ENCODE measurements around the gene C1orf167.

The C1orf167 gene

DNA sequence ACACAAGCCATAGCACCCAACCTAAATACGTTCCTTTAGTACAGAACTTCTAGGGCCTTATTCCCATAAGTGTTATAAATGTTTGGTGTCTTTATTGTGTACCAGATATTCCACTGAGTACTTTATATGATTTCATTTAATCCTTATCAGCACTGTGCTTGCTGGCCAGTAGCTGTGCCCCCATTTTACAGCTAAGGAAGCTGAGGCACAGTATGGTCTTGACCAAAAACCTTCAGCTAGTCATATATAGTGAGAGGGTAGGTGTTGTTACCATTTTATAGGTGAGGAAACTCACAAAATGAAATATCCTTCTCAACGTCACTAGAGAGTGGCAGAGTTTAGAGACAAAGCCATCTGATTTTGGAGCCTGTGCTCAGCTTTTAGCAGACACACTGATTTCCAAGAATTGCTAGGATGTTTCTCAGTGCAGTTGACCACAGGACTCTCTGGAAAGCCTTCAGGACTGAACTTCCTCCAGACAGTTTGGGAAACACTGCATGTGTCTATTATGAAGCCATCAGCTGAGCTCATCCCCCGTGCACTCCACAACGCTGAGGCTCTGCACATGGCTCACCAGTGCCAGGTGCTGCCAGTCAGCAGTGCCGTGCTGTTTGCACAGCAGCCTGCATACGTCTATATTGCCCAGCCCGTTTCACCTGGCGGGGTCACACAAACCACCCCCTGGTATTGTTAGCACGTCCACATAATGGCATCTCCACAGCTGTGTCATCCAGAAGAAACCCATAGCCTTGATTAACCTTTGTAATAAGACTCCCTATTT, 70.1 kb downstream of the C1orf167 start:
- TF ChIP-seq ZFP30 (CRISPR knock-in tag; IDR thresholded peaks at IDR 0.05) (no peak), SNAI2 (CRISPR knock-in tag; IDR thresholded peaks at IDR 0.05) (no peak), CSDC2 (CRISPR knock-in tag; IDR thresholded peaks at IDR 0.05) (no peak), ESRRG (CRISPR knock-in tag; IDR thresholded peaks at IDR 0.05) (no peak), TOX (CRISPR knock-in tag; IDR thresholded peaks at IDR 0.05; ENCODE audit: borderline replicate concordance) (no peak), RARB (CRISPR knock-in tag; IDR thresholded peaks at IDR 0.05) (no peak), ARNTL (CRISPR knock-in tag; IDR thresholded peaks at IDR 0.05; ENCODE audit: borderline replicate concordance, low read depth) (no peak)
- TF ChIP-seq, protein P1, sequence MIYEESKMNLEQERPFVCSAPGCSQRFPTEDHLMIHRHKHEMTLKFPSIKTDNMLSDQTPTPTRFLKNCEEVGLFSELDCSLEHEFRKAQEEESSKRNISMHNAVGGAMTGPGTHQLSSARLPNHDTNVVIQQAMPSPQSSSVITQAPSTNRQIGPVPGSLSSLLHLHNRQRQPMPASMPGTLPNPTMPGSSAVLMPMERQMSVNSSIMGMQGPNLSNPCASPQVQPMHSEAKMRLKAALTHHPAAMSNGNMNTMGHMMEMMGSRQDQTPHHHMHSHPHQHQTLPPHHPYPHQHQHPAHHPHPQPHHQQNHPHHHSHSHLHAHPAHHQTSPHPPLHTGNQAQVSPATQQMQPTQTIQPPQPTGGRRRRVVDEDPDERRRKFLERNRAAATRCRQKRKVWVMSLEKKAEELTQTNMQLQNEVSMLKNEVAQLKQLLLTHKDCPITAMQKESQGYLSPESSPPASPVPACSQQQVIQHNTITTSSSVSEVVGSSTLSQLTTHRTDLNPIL (CRISPR knock-in tag; IDR thresholded peaks at IDR 0.05; ENCODE audit: low read depth), result no peak
- TF ChIP-seq, protein P2, sequence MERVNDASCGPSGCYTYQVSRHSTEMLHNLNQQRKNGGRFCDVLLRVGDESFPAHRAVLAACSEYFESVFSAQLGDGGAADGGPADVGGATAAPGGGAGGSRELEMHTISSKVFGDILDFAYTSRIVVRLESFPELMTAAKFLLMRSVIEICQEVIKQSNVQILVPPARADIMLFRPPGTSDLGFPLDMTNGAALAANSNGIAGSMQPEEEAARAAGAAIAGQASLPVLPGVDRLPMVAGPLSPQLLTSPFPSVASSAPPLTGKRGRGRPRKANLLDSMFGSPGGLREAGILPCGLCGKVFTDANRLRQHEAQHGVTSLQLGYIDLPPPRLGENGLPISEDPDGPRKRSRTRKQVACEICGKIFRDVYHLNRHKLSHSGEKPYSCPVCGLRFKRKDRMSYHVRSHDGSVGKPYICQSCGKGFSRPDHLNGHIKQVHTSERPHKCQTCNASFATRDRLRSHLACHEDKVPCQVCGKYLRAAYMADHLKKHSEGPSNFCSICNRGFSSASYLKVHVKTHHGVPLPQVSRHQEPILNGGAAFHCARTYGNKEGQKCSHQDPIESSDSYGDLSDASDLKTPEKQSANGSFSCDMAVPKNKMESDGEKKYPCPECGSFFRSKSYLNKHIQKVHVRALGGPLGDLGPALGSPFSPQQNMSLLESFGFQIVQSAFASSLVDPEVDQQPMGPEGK (CRISPR knock-in tag; IDR thresholded peaks at IDR 0.05; ENCODE audit: borderline replicate concordance), result no peak

DNA sequence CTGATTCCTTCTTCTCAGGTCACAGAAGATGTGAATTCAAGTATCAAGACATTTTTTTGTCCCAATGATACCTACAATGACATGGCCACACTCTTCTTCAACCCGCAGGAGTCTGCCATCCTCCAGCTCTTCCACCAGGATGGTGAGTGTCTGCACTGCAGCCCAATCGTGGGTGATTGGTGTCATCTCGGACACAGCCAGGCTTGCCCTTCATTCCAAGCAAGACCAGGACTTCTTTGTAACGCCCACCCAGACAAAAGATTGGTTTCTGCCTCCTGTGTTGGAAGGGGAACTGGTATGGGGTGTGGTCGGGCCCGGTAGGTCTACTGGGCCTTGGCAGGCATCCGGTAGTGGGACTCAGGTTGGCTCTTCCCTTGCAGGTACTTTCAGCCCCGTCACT, 71.5 kb downstream of the C1orf167 start:
- no peak for ATAC-seq
- TF ChIP-seq ESRRG (CRISPR knock-in tag; IDR thresholded peaks at IDR 0.05) (no peak), CSDC2 (CRISPR knock-in tag; IDR thresholded peaks at IDR 0.05) (no peak), GLIS3 (CRISPR knock-in tag; IDR thresholded peaks at IDR 0.05) (no peak), ZNF70 (CRISPR knock-in tag; IDR thresholded peaks at IDR 0.05) (no peak), TOX (CRISPR knock-in tag; IDR thresholded peaks at IDR 0.05; ENCODE audit: borderline replicate concordance) (no peak), ZFP30 (CRISPR knock-in tag; IDR thresholded peaks at IDR 0.05) (no peak), TCF4 (CRISPR knock-in tag; IDR thresholded peaks at IDR 0.05; ENCODE audit: borderline replicate concordance) (no peak), OSR1 (CRISPR knock-in tag; IDR thresholded peaks at IDR 0.05) (no peak), PPARA (CRISPR knock-in tag; IDR thresholded peaks at IDR 0.05; ENCODE audit: borderline replicate concordance) (no peak), ZFP3 (CRISPR knock-in tag; IDR thresholded peaks at IDR 0.05) (no peak), ISL1 (CRISPR knock-in tag; IDR thresholded peaks at IDR 0.05) (no peak)
- TF ChIP-seq, protein P3, sequence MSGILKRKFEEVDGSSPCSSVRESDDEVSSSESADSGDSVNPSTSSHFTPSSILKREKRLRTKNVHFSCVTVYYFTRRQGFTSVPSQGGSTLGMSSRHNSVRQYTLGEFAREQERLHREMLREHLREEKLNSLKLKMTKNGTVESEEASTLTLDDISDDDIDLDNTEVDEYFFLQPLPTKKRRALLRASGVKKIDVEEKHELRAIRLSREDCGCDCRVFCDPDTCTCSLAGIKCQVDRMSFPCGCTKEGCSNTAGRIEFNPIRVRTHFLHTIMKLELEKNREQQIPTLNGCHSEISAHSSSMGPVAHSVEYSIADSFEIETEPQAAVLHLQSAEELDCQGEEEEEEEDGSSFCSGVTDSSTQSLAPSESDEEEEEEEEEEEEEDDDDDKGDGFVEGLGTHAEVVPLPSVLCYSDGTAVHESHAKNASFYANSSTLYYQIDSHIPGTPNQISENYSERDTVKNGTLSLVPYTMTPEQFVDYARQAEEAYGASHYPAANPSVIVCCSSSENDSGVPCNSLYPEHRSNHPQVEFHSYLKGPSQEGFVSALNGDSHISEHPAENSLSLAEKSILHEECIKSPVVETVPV (CRISPR knock-in tag; IDR thresholded peaks at IDR 0.05), result no peak
- TF ChIP-seq, protein P2 (CRISPR knock-in tag; IDR thresholded peaks at IDR 0.05; ENCODE audit: borderline replicate concordance), result no peak

More for the DNA sequence above, 70.1 kb downstream of the C1orf167 start:
- ATAC-seq, result no peak

DNA sequence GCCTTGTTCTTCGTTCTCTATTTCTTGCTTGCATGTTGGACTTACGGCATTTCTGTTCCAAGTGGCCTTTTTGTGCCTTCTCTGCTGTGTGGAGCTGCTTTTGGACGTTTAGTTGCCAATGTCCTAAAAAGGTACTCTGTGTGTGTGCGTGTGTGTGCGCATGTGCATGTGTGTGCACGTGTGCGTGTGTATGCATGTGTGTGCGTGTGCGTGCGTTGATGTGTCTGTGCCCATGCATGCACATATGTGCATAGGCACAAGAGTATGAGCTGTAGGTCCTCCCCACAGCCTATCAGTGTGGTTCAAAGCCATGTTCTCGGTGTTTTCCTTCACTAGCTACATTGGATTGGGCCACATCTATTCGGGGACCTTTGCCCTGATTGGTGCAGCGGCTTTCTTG, 71.9 kb downstream of the C1orf167 start:
- ATAC-seq, result no peak
- TF ChIP-seq CSDC2 (CRISPR knock-in tag; IDR thresholded peaks at IDR 0.05) (no peak), SNAI2 (CRISPR knock-in tag; IDR thresholded peaks at IDR 0.05) (no peak), ZNF565 (CRISPR knock-in tag; conservative IDR thresholded peaks at IDR 0.05; ENCODE audit: low read depth) (no peak), ESRRG (CRISPR knock-in tag; IDR thresholded peaks at IDR 0.05) (no peak), OSR1 (CRISPR knock-in tag; IDR thresholded peaks at IDR 0.05) (no peak)
- TF ChIP-seq, protein P2 (CRISPR knock-in tag; IDR thresholded peaks at IDR 0.05; ENCODE audit: borderline replicate concordance), result no peak
- TF ChIP-seq, protein P3 (CRISPR knock-in tag; IDR thresholded peaks at IDR 0.05), result no peak
- TF ChIP-seq, protein P1 (CRISPR knock-in tag; IDR thresholded peaks at IDR 0.05; ENCODE audit: low read depth), result no peak

Measured in SK-N-SH treated with all-trans-retinoic acid at 6 μM for 48 hours (cell line).